K562 (cell line): ENCODE measurements around the gene ICAM1. TPM values are rescaled to one million over a fixed set of nuclear protein-coding genes. Genes with fewer than 3 reads are reported as not detected.

Source experiments
- CEBPB ChIP-seq: fragments of 450-650 bp; IDR thresholded peaks from 2 replicates; pipeline ENCODE4 v1.6.1; 2016; ENCODE audit warnings: missing genetic modification characterization, missing compliant biosample characterization
- CHD4 ChIP-seq: fragments of 200-600 bp; sonication (generic); IDR thresholded peaks from 3 replicates; pipeline ENCODE4 v1.6.1; 2012; ENCODE audit warnings: low read depth, mild to moderate bottlenecking, mixed read lengths, low read length, inconsistent platforms; ENCODE audit not compliant: insufficient read depth, insufficient replicate concordance, poor library complexity, severe bottlenecking
- HDAC6 ChIP-seq: IDR thresholded peaks from 2 replicates; pipeline ENCODE4 v1.6.1; 2012; ENCODE audit warnings: low read depth, mild to moderate bottlenecking, control low read depth, inconsistent platforms, low read length, moderate library complexity
- JUN ChIP-seq, 2 experiments: sonication (generic) in 1 of 2; formaldehyde crosslinking in 1 of 2; IDR thresholded peaks; 2 replicates each; pipeline versions ENCODE4 v1.6.1 to v1.8.0; 2012 to 2022; ENCODE audit warnings: borderline replicate concordance in 2 of 2, mild to moderate bottlenecking in 2 of 2, improper control_type of control experiment in 1 of 2, low read depth in 1 of 2, low read length in 1 of 2, missing genetic modification reagents in 1 of 2
- JUNB ChIP-seq: fragments of 450-650 bp; formaldehyde crosslinking; conservative IDR thresholded peaks from 2 replicates; pipeline ENCODE4 v1.4.0; 2020; ENCODE audit warnings: mild to moderate bottlenecking
- NBN ChIP-seq: fragments of 450-650 bp; IDR thresholded peaks from 2 replicates; pipeline ENCODE4 v1.6.1; 2016; ENCODE audit warnings: low read depth, mild to moderate bottlenecking
- RBM39 ChIP-seq: fragments of 200-400 bp; formaldehyde crosslinking; optimal IDR thresholded peaks from 2 replicates; pipeline ENCODE3; 2018; ENCODE audit warnings: low read depth, low read length
- SIN3B ChIP-seq: fragments of 450-650 bp; IDR thresholded peaks from 2 replicates; pipeline ENCODE4 v1.6.1; 2017; ENCODE audit warnings: low read depth, mild to moderate bottlenecking, moderate library complexity
- TAF7 ChIP-seq: fragments of 450-650 bp; IDR thresholded peaks from 2 replicates; pipeline ENCODE4 v1.6.1; 2016; ENCODE audit warnings: missing genetic modification characterization, missing compliant biosample characterization
- TAL1 ChIP-seq: fragments of 450-650 bp; IDR thresholded peaks from 2 replicates; pipeline ENCODE4 v1.6.1; 2016; ENCODE audit warnings: mild to moderate bottlenecking
- ZNF224 ChIP-seq: sonication (generic); formaldehyde crosslinking; IDR thresholded peaks from 2 replicates; pipeline ENCODE4 v1.8.0; 2022; ENCODE audit warnings: mild to moderate bottlenecking, missing genetic modification reagents
- ZNF263 ChIP-seq: sonication (generic); formaldehyde crosslinking; IDR thresholded peaks from 2 replicates; pipeline ENCODE4 v1.8.0; 2022; ENCODE audit warnings: mild to moderate bottlenecking, missing genetic modification reagents, borderline replicate concordance
- ZNF41 ChIP-seq: fragments of 250-450 bp; sonication (Bioruptor Pico); conservative IDR thresholded peaks from 2 replicates; pipeline ENCODE4 v1.4.0; 2020; ENCODE audit warnings: mild to moderate bottlenecking
- ZNF668 ChIP-seq: fragments of 250-450 bp; sonication (Bioruptor Pico); IDR thresholded peaks from 2 replicates; pipeline ENCODE4 v1.8.0; 2022; ENCODE audit warnings: mild to moderate bottlenecking, inconsistent platforms
- ZNF707 ChIP-seq: fragments of 250-450 bp; sonication (Bioruptor Pico); conservative IDR thresholded peaks from 2 replicates; pipeline ENCODE4 v1.8.0; 2022; ENCODE audit warnings: inconsistent platforms, mild to moderate bottlenecking, moderate library complexity
- ZSCAN29 ChIP-seq: fragments of 450-650 bp; IDR thresholded peaks from 2 replicates; pipeline ENCODE4 v1.6.1; 2017
- polyA plus RNA-seq, 8 experiments: library from polyadenylated mRNA; depleted of rRNA in 4 of 8; stranded (reverse) in 5 of 8; unstranded in 3 of 8; fragments of >200 nt; fragmentation: Nextera tagmentation in 2 of 8; fragmentation: Illumina TruSeq in 1 of 8; extraction: Ambion mirVana in 2 of 8; extraction: Trizol in 1 of 8; gene quantifications; 2 replicates each; pipeline versions ENCODE4 v1.2.1 to v1.2.3, GENCODE V29; 2011 to 2014; ENCODE audit warnings: inconsistent platforms in 1 of 8, missing spikeins in 1 of 8
- total RNA-seq, 7 experiments: library from RNA; depleted of rRNA in 6 of 7; stranded (reverse); fragments of >200 nt in 6 of 7; fragmentation: Illumina TruSeq in 2 of 7; extraction: Trizol in 2 of 7; gene quantifications; 2 replicates each; pipeline versions ENCODE4 v1.2.1 to v1.2.3, GENCODE V29; 2011 to 2021; ENCODE audit warnings: low replicate concordance in 1 of 7
- TF ChIP-seq, protein P1 (sequence below): IDR thresholded peaks from 3 replicates; pipeline ENCODE4 v1.6.1; 2011; ENCODE audit warnings: borderline replicate concordance, mild to moderate bottlenecking; ENCODE audit not compliant: insufficient read length, insufficient read depth
- TF ChIP-seq, protein P2 (sequence below): fragments of 450-650 bp; IDR thresholded peaks from 2 replicates; pipeline ENCODE4 v1.7.0; 2016; ENCODE audit warnings: borderline replicate concordance
- TF ChIP-seq, protein P3 (sequence below): IDR thresholded peaks from 2 replicates; pipeline ENCODE4 v1.6.1; 2014; ENCODE audit warnings: antibody characterized with exemption
- TF ChIP-seq, protein P4 (sequence below), 2 experiments: IDR thresholded peaks; 2 replicates each; pipeline ENCODE4 v1.6.1; 2011; ENCODE audit warnings: borderline replicate concordance in 1 of 2, control low read depth in 1 of 2, low read depth in 1 of 2, low read length in 1 of 2, mild to moderate bottlenecking in 1 of 2, mixed read lengths in 1 of 2, moderate library complexity in 1 of 2; ENCODE audit not compliant: insufficient read depth in 1 of 2, insufficient read length in 1 of 2, poor library complexity in 1 of 2, severe bottlenecking in 1 of 2; ENCODE audit errors: extremely low read depth in 1 of 2
- TF ChIP-seq, protein P5 (sequence below): fragments of 250-450 bp; sonication (Bioruptor Pico); IDR thresholded peaks from 2 replicates; pipeline ENCODE4 v1.5.1; 2021; ENCODE audit warnings: mild to moderate bottlenecking

The ICAM1 gene
- total and polyA plus RNA-seq, 9 of the 15 experiments (the other 6 are each of a cell fraction or from before 2014, with no cell fraction given): 2.3 to 24.4 (median 13.4) TPM

DNA sequence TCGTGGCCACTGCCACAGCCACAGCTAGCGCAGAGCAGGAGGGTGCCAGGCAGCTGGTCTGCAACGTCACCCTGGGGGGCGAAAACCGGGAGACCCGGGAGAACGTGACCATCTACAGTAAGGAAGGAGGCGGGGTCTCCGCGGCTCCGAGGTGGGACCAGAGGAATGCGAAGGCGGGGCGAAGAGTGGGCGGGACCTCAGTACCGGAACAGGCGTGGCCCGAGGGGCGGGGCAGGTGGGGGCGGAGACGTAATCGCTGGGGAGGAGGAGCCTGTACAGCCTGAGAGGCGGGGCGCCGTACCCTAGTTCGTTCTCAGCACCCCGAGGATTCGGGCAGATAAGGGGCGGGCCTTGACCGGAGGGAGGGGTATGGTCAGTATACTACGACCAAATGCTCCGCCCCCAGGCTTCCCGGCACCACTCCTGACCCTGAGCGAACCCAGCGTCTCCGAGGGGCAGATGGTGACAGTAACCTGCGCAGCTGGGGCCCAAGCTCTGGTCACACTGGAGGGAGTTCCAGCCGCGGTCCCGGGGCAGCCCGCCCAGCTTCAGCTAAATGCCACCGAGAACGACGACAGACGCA is 21.4 kb downstream of the ICAM1 start (continued):
- TF ChIP-seq ZNF263 (CRISPR knock-in tag) (no peak), CHD4 (no peak), RBM39 (no peak), HDAC6 (no peak), SIN3B (no peak; the same call in 1 of the 2 replicates), JUN (IDR thresholded peaks at IDR 0.05; ENCODE audit: borderline replicate concordance, low read depth, low read length) (no peak), JUN (CRISPR knock-in tag; IDR thresholded peaks at IDR 0.05; ENCODE audit: borderline replicate concordance) (no peak), NBN (no peak), TAL1 (no peak), ZSCAN29 (no peak), TAF7 (tag) (no peak), CEBPB (tag) (no peak), ZNF668 (CRISPR knock-in tag) (no peak), ZNF41 (no peak), ZNF707 (CRISPR knock-in tag) (no peak), JUNB (CRISPR knock-in tag) (no peak), ZNF224 (CRISPR knock-in tag) (no peak)
- TF ChIP-seq, protein P1, sequence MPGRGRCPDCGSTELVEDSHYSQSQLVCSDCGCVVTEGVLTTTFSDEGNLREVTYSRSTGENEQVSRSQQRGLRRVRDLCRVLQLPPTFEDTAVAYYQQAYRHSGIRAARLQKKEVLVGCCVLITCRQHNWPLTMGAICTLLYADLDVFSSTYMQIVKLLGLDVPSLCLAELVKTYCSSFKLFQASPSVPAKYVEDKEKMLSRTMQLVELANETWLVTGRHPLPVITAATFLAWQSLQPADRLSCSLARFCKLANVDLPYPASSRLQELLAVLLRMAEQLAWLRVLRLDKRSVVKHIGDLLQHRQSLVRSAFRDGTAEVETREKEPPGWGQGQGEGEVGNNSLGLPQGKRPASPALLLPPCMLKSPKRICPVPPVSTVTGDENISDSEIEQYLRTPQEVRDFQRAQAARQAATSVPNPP: no peak
- TF ChIP-seq, protein P2, sequence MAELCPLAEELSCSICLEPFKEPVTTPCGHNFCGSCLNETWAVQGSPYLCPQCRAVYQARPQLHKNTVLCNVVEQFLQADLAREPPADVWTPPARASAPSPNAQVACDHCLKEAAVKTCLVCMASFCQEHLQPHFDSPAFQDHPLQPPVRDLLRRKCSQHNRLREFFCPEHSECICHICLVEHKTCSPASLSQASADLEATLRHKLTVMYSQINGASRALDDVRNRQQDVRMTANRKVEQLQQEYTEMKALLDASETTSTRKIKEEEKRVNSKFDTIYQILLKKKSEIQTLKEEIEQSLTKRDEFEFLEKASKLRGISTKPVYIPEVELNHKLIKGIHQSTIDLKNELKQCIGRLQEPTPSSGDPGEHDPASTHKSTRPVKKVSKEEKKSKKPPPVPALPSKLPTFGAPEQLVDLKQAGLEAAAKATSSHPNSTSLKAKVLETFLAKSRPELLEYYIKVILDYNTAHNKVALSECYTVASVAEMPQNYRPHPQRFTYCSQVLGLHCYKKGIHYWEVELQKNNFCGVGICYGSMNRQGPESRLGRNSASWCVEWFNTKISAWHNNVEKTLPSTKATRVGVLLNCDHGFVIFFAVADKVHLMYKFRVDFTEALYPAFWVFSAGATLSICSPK: no peak
- TF ChIP-seq, protein P3, sequence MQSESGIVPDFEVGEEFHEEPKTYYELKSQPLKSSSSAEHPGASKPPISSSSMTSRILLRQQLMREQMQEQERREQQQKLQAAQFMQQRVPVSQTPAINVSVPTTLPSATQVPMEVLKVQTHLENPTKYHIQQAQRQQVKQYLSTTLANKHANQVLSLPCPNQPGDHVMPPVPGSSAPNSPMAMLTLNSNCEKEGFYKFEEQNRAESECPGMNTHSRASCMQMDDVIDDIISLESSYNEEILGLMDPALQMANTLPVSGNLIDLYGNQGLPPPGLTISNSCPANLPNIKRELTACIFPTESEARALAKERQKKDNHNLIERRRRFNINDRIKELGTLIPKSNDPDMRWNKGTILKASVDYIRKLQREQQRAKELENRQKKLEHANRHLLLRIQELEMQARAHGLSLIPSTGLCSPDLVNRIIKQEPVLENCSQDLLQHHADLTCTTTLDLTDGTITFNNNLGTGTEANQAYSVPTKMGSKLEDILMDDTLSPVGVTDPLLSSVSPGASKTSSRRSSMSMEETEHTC: 0 out of 2 replicates have a peak, but pooled peaks have one; percentile 13
- TF ChIP-seq, protein P4, sequence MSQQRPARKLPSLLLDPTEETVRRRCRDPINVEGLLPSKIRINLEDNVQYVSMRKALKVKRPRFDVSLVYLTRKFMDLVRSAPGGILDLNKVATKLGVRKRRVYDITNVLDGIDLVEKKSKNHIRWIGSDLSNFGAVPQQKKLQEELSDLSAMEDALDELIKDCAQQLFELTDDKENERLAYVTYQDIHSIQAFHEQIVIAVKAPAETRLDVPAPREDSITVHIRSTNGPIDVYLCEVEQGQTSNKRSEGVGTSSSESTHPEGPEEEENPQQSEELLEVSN (IDR thresholded peaks at IDR 0.05; ENCODE audit: borderline replicate concordance in 1 of 2, extremely low read depth in 1 of 2, insufficient read depth in 1 of 2, insufficient read length in 1 of 2, low read depth in 1 of 2, low read length in 1 of 2, poor library complexity in 1 of 2, severe bottlenecking in 1 of 2): peak in 1 of 2 experiments; percentile 46
- TF ChIP-seq, protein P5, sequence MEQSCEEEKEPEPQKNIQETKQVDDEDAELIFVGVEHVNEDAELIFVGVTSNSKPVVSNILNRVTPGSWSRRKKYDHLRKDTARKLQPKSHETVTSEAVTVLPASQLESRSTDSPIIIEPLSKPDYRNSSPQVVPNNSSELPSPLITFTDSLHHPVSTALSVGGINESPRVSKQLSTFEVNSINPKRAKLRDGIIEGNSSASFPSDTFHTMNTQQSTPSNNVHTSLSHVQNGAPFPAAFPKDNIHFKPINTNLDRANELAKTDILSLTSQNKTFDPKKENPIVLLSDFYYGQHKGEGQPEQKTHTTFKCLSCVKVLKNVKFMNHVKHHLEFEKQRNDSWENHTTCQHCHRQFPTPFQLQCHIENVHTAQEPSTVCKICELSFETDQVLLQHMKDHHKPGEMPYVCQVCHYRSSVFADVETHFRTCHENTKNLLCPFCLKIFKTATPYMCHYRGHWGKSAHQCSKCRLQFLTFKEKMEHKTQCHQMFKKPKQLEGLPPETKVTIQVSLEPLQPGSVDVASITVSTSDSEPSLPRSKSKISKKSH (CRISPR knock-in tag): no peak
